HG03354 (cell line): ENCODE data around the gene SMLR1.

Source experiments
- ATAC-seq: cut with Tn5 transposase; IDR thresholded peaks from one replicate; pipeline ENCODE4 v1.9.1; 2021; ENCODE audit warnings: mild to moderate bottlenecking; ENCODE audit not compliant: unreplicated experiment, poor library complexity, severe bottlenecking

Gene SMLR1

DNA sequence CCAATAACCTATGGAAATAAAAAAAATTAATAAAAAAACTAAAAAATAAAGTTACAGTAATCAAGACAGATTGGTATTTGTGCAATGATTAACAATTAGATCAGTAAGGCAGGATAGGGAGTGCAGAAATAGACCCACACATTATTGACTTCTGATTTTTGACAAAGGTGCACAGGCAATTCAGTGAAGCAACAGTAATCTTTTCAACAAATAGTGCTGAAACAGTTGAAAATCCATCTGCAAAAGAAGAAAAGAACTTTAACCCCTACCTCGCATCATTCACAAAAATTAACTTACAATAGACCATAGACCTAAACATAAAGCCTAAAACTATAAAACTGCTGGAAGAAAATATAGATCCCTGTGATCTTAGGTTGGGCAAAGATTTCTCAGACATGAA lies 4.5 kb upstream of the SMLR1 start:
- ATAC-seq = no peak

DNA sequence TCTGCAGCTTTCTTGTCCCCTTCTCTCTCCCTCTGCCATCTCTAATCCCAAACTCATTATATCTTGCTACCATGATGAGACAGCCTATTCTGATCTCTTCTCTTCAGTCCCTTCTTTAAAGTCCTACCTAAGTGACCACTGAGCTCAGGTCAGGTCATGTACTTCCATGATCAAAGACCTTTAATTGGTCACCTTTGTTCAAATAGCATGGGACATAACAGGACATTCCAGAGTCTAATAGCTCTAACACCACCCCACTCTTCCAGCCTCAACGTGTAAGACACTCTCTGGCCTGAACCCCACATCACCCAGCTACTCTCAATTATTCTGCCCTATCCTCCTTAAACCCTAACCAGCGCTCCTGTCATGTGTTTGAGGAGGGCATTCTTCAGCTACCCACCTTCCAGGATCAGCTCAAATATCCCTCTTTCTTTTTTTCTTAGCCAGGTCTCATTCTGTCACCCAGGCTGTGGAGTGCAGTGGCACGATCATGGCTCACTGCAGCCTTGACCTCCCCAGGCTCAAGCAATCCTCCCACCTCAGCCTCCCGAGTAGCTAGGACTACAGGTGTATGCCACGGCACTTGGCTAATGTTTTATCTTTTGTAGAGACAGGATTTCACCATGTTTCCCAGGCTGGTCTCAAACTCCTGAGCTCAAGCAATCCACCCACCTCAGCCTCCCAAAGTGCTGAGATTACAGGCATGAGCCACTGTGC lies 2.1 kb upstream of the SMLR1 start:
- ATAC-seq = no peak

DNA sequence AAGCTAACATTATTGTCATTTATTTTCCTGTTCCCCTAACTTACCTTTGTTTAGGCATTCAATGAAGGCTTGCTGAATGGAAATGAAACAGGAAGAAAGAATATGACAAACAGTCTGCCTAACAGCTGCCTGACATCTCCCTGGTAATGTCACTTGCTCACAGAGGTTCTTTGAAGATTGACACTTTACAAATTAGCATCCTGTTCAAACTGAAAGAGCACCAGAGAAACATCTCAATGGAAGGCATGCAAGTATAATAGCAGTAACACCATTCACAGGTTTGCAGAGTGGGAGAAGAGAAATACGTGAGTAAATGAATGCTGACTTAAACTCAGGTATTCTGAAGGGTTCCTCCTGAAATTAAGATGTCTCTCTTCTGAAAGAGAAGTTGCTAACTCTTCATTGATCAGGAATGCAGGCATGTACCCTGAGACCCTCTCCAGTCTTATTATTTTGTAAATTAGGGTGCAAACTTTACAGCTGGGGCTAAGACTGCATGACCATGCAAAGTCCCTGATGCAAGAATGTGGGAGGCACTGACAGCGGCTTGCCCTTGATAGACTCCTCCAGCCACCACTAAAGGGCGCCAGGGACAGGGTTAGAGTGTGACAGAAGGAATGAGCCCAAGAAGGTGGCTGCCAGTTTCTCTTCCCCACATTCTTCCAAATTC lies 1.3 kb upstream of the SMLR1 start:
- ATAC-seq = peak; percentile 63

DNA sequence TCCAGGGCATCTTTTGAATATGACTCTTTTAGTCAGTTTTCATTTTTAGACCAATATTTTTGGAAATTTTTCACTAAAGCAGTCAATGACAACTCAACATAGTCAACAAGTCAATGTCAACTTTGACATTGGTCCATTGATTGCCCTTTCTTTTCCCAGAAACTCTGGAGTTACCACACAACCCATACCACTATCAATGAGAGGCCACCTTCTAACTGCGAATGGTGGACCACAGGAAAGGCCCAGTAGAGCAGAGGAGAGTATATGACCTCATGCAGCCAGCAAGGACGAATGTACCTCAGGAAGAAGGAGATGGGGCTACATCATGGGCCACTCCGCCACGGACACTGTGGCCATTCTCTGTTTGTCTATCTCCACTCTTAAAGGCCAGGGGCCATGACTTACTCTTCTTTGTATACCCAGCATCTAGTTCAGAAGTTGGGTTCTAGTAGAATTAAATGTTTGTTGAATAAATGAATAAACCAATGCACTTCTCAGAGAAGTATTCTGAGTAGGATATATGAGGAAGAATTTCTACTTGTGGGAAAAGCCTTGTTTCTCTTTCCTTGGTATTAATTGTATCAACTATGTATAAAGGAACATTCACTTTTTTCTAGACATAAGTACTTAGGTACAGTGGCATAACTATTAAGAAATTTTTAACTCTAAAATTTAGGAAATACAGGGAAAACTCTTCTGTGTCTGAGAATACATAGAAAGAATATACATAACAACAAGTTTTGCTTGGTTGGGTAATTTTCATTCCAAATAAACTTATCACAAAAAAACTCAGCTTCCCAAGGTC lies 562 bp upstream of the SMLR1 start:
- no peak for ATAC-seq

DNA sequence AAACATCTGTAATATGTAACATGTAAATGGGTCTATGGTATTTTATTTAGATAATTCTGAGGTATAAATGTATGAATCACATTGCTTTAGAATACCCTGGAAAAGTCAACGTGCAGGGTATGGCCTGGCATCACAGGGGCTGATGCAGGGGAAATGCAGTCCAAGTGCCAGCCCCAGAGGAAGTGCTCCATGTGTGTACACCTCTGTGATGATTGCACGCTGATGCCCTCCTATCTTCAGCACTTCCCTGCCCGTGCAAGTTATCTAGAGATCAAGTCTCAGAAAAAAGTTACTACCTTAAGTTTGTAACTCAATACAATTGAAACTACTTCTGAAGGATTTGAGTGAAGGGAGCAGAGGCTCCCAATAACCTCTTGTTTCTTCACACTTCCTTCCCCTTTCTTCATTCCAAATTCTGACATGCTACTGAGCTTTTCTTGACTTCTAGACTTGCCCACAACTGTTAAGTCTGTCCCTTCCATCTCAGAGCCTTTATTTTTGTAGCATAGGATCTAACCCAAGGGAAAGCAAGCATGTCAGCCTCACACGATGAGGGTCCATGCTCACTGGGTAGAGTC lies 2.2 kb downstream of the SMLR1 start:
- ATAC-seq = no peak

DNA sequence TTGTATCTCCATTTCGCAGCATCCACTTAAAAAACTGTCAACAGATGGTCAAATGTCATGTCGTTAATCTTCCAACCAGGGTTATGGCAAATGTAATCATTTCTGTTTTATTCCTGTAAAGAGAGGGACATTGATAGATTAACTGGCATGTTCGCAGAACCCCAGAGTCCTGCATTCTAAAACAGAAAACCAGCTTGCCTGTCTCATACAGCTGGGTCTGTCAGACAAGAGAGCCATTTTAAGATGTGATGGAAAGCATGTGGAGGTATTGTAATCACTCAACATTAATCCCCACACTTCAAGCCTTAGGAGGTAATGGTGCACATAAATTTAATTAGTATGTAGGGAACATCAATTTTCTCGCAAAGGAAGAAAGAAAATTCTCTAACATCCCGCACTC lies 4.4 kb downstream of the SMLR1 start:
- ATAC-seq = no peak

DNA sequence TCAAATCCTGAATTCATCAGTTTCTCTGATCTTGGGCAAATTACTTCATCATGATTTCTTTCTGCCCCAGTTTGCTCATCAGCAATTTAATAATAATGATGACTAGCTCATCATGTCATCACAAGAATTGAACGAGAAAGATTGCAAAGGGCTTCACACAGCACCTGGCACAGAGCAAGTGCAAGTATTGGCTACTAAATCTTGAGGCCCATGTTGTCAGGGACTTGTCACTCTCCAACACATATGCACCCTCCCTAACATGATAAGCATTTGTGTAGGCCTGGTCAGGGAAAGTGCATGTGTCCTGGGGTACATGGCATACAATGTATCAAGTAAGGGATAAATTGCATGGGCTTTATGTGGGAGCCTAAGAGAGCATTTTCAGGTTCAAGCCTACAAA lies 6.4 kb downstream of the SMLR1 start:
- no peak for ATAC-seq

DNA sequence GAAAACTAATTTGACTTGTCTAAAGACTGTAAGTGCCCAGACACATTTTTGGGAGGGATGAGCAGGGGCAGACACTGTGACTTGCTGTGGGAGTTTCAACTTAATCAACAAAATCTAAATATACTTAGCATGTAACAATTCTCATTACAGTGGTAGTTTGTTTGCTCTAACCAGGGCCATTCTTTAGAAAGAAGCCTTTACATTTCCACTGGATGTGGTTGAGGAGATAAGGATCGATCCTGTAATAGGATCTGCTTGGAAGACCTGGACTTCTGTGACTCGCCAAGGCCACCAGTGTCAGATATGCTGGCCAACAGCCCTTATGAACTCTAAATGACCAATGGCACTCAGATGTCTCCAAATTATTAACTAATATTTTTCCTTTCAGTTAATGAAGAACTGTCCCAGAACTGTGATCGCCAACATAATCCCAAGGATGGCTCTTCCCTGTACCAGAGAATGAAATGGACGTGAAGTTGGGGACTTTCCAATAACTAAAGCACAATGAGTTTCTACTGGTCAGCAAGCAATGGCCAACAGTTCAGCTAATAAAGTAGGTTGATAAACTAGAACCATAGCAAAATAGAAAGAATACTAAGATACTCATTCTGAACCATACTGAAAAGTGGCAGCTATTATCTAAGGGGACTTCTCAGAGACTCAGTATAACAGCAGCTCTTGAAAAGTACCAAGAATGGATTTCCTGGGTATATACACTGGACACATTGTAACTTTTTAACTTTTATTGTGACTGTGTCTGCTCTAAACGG lies 7.5 kb downstream of the SMLR1 start:
- no peak for ATAC-seq

DNA sequence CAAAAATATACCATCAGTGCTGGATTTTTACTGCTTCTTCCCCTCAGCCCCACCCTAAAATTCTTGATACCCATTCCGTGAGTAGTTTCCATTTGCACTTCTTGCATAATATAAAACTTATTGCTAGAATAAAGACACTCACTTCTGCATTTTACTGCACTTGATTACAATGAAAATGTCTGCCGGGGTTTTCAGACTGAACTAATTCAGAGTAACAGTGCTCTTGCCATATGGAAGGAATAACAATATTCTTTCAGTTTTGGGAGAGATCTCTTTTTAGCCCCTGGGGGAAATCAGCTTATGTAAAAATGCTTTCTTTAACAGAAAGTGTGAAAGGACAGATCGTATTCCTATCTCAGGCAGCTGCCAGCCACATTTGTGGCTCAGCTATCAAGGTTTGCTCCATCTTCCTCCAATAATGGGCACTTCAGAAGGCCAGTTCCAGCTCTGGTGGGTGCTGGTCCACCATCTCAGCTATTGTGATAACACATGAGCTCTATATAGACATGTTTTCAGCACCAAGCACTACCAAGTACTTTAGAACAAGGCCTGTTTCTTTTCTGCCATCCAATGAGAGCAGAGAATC lies 8.9 kb downstream of the SMLR1 start:
- no peak for ATAC-seq

DNA sequence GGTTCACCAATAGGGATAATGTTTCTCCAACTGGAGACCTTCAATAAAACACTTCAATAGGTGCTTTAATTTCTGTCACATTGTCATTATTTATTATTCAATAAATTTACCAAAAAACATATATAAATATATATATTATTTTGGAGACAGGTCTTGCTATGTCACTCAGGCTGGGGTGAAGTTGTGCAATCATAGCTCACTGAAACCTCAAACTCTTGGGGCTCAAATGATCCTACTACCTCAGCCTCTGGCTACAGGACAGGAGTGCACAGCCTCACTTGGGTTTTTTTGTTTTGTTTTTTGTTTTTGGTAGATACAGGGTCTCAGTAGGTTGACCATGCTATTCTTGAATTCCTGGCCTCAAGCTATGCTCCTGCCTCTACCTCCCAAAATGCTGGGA lies 9.9 kb downstream of the SMLR1 start:
- no peak for ATAC-seq

DNA sequence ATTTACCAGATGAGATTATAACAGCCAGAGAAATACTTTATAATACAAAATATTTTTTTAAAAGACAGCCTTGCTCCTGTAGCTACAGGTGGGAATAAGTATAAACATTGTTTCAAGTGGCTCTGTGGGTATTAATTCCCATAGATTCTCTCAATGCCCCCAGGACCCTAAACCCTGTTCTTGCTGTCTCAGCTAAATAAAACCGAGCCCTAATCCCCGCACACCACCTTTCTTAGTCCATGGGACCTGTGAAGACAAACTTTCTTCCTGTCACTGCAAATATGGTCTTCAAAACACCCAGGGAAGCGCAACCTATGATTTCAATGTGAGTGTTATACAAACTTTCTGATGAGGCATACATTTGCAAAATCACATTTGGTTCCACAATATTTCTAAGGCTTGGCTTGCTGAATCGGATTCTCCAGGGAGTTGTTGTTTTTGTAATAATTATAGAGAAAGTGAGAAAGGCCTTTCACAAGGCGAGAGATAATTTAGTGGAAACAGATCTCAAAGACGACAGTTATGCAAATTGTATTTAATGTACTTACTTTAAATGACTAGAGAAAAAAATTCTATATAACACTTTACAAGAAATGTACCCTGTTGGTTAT lies 11.1 kb downstream of the SMLR1 start:
- ATAC-seq = no peak

DNA sequence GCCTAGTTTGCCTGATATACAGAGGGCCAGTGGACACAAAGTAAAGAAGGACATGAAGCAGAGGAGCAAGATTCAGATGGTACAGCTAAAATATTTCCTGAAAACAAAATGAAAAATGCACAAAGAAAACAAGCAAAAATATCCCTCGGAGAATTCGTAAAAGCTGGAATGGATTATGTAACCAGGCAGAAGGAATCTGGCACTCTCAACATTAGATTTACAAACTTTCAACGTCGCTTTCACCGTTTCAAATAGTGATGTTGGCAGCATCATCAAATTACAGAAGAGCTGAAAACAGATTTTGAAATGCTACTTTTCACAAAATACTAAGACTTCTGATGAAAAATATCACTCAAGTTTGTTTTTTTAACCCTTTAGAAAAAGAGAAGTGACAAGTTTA lies 11.7 kb downstream of the SMLR1 start:
- ATAC-seq = no peak

DNA sequence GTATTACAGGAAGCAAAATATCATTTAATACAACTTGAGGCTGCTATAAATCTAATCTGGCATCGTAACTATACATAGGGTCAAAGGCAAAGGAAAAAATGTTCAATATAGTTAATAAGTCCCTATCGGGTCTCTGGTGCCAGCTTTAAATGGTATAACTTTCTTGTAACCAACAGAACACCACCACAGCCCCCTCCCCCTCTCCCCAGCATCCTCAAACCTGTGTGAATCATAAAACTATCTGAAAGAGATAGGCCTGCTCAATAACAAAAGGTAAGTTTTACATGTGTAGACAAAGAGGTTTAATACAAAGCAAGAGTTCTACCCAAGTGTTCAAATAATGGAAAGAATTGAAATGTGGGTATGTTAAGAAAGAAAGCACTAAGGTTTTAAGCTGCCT lies 12.2 kb downstream of the SMLR1 start:
- ATAC-seq = no peak

DNA sequence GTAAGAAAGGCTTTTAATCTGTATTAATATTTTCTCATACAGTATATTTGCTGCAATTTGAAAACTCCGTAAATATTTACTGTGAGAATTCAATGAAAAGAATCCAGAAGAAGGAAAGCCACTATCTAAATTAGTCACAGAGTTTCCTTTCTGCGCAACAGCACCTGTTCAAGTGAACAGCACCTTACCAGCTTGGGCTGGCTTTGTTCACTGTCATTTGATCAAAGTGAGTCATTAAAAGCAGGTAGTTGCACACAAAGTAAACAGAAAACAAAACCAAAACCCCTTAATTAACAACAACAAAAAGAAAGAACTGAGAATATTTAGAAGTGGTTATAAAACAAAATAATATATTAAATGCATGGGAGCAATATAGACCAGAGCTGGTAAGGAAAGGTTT lies 12.8 kb downstream of the SMLR1 start:
- ATAC-seq = no peak

DNA sequence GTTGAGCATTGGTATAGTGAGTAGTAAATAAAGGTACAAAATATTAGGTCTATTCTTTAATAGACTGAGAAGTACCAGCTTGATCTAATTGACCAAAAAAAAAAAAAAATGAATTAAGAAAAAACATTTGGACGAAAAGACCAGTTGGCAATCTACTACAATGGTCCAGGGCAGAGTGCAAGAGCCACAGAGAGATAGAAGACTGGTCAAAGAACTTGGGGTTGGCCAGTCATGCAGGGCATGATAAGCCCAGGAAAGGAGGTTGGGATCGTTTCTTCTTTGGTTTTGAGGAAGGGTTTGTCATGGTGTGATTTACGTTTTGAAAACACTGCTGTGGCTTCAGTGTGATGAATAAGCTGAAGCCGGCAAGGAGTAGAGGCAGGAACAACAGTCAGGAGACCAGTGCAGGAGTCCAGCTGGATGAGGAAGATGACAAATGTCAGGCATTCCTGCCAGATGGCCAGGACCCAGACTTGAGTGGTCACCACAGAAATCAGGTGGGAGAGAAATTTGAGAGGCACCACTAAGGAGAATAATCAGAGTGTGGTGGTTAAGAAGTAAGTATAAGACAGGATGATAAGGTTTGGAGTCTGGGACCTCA lies 14.0 kb downstream of the SMLR1 start:
- no peak for ATAC-seq

DNA sequence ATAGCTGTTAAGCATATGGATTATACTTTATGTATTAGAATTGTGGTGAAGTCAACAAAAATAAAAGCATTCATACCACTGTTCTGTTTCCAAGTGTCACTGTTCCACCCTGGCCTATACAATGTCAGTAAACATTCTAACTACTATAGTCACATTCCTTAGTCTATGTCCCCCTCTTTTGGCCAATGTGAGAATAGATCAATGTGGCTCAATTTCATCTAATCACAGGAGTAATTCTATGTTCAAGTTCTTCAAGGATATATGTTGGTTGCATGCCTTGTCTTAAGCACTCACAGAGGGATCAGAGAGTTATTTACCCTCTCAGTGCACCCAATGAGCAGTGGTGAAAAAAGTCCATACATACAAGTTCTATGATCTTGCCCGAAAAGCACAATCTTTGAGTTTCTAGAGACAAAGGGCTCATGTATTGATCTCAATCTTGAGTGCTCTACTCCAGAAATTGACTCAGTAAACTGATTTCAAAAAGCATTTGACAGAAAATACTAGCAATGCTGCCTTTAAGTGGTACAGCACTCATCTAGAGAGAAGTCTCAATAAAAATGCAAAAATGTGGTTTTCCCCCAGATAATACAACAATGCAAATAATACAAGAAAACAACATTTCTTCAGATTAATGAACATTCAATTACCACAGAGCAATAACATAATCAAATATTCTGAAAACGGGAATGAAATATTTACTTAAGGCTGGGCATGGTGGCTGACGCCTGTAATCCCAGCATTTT lies 16.5 kb downstream of the SMLR1 start:
- peak; percentile 83 for ATAC-seq

DNA sequence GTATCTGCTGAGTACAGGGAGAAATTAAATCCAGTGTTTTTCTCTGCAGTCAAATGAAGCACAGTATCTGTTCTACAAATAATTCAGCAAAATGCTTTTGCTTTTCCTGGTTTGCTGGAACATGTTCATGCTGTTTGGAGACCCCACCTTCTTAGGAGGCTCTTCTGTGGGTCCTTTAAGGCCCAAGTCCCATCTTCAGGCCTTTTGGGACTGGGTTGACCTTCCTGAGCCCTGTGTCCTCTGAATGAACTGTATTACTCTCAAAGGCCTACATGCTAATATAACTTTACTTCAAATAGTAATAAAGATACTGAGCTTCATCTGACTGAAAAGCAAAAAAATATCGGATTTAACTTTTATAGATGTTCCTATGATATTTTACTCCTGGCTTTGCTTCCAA lies 19.3 kb downstream of the SMLR1 start:
- no peak for ATAC-seq
